T-helper 2 cell treated with Interferon-gamma antibody and Interleukin-4, amounts not matched to agents 100 ng/mL and 5 ng/mL, for 36 hours (primary cell): ENCODE measurements around the gene NFATC2IP. TPM values are rescaled to one million over a fixed set of nuclear protein-coding genes. Genes with fewer than 3 reads are reported as not detected.
"Not testable (repeated sequence)": the region's sequence is repeated elsewhere in the genome, so short reads cannot be mapped to it uniquely, and the experiment has no call there.

ENCODE experiments used
- intact Hi-C: fragments of 100-400 bp; cut with micrococcal nuclease; formaldehyde crosslinking; loops from one replicate; pipeline ENCODE4 v1.15.1; 2023
- total RNA-seq: library from RNA; stranded (reverse); gene quantifications from 2 replicates; pipeline ENCODE4 v1.2.3, GENCODE V29; 2022

NFATC2IP gene
- total RNA-seq, 1 donor from 2014 or later = 127 TPM

GRCh38 chr16:28989363-28989762, 38.6 kb downstream of the NFATC2IP start:
- intact Hi-C loops = loop anchor here (5.0 kb wide), 1 partner anchor 88 kb away; no protein-coding TSS in a partner anchor

- intact Hi-C loops = no loop called here
These were observed 39.8 kb downstream of the NFATC2IP start for GRCh38 chr16:28990375-28991040.

- intact Hi-C loops = no loop called here
These were observed 41.0 kb downstream of the NFATC2IP start for GRCh38 chr16:28991687-28992086.

- intact Hi-C loops = no loop called here
These were observed 41.8 kb downstream of the NFATC2IP start for GRCh38 chr16:28992496-28992895.

GRCh38 chr16:28998837-28999236, 48.1 kb downstream of the NFATC2IP start:
- intact Hi-C loops = no loop called here

- intact Hi-C loops = no loop called here
These were observed 48.8 kb downstream of the NFATC2IP start for GRCh38 chr16:28999577-28999976.

GRCh38 chr16:29000019-29000418, 49.3 kb downstream of the NFATC2IP start:
- intact Hi-C loops = no loop called here

GRCh38 chr16:29004496-29005139, 53.9 kb downstream of the NFATC2IP start:
- intact Hi-C loops = not testable (repeated sequence)

GRCh38 chr16:29007730-29008593, 57.2 kb downstream of the NFATC2IP start:
- intact Hi-C loops = loop anchor here (2.0 kb wide), 1 partner anchor 23 kb away; the partner anchor contains the start of gene LAT

- intact Hi-C loops = loop anchor here (2.0 kb wide), 1 partner anchor 24 kb away; the partner anchor contains the start of gene LAT
These were observed 58.5 kb downstream of the NFATC2IP start for GRCh38 chr16:29009050-29009837.

GRCh38 chr16:29009838-29010166, 59.1 kb downstream of the NFATC2IP start:
- intact Hi-C loops = loop anchor here (2.0 kb wide), 1 partner anchor 25 kb away; the partner anchor contains the start of gene LAT

GRCh38 chr16:29011112-29011511, 60.4 kb downstream of the NFATC2IP start:
- intact Hi-C loops = no loop called here

GRCh38 chr16:29011851-29012250, 61.1 kb downstream of the NFATC2IP start:
- intact Hi-C loops = no loop called here

GRCh38 chr16:29012913-29013553, 62.3 kb downstream of the NFATC2IP start:
- intact Hi-C loops = no loop called here

GRCh38 chr16:29014561-29015069, 63.9 kb downstream of the NFATC2IP start:
- intact Hi-C loops = no loop called here

Other genes starting within 250 kb of the NFATC2IP start
- 773 and 800 TPM in 2 replicates for gene EIF3C, start 239.5 kb upstream of the NFATC2IP start, total RNA-seq
- gene NPIPB9, start 199.2 kb upstream of the NFATC2IP start, total RNA-seq = 5.4 and 6.3 TPM in 2 replicates
- 264 and 277 TPM in 2 replicates for gene ATXN2L, start 127.9 kb upstream of the NFATC2IP start, total RNA-seq
- 138 and 143 TPM in 2 replicates for gene TUFM, start 104.6 kb upstream of the NFATC2IP start, total RNA-seq
- gene SH2B1, start 87.1 kb upstream of the NFATC2IP start, total RNA-seq = 53.8 and 55.1 TPM in 2 replicates
- 1.6 and 2.2 TPM in 2 replicates for gene ATP2A1, start 72.4 kb upstream of the NFATC2IP start, total RNA-seq
- gene RABEP2, start 25.7 kb upstream of the NFATC2IP start, total RNA-seq = 21.5 and 22.4 TPM in 2 replicates
- gene CD19, start 19.0 kb upstream of the NFATC2IP start, total RNA-seq = not detected in 2 replicates
- 23.8 and 26.8 TPM in 2 replicates for gene SPNS1, start 23.8 kb downstream of the NFATC2IP start, total RNA-seq
- gene LAT, start 34.1 kb downstream of the NFATC2IP start, total RNA-seq = 373 and 384 TPM in 2 replicates